ENCODE measurements around the gene L3MBTL1.

The L3MBTL1 gene

DNA sequence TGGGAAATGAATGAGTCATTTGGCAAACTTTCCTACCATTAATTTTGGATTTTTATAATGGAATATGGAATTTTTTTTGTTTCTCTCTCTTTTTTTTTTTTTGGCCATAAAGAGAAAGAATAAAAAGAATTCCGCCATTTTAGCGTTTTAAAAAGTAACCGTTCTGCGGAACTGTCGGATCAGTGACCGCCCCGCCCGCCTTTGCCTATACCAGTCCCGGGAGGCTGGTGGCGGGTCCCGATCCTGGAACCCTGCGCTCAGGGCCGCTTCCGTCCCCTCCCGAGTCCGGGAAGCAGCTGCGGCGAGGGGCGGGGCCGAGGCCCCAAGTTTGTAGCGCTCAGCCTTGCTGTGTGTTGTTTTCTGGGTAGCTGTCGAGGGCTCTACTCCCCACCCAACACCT lies 609 bp downstream of the L3MBTL1 start:
- DNase-seq, result peak; percentile 1

DNA sequence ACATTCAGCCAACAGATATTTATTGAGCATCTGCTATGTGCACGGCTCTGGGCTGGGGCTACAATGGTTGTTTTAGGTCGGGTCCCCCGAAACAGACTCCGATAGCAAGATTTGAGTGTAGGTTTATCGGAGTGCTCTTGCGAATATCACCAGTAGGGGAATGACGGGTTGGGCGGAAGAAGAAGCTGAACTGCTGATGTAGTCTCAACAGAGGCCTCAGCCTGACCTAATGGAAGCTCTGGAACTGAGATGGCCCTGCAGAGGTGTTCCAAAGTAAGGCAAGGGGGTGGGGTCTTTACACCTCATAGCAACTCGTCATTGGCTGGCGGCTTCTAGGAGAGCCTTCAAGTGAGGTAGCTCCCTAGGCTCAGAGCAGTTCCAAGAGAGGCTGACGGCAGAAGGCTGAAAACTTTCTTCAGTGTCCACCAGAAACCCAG lies 1.1 kb downstream of the L3MBTL1 start:
- DNase-seq, result peak; percentile 23

DNA sequence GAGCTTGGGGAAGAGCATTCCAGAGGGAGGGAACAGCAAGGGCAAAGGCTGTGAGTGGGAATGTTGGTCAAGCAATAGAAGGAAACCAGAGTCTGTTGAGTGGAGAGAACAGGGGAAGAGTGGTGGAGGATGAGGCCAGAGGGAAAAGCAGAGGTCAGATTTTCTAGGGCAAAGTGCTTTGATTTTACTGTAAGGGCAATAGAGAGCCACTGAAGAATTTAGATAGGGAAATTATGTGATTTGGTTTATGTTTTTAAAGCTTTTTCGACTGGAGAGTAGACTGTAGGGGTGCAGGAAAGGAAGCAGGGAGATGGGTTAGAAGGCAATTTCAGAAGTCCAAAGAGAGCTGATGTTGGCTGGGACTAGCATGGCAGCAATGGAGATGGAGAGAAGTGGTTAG lies 4.4 kb downstream of the L3MBTL1 start:
- DNase-seq, result no peak

DNA sequence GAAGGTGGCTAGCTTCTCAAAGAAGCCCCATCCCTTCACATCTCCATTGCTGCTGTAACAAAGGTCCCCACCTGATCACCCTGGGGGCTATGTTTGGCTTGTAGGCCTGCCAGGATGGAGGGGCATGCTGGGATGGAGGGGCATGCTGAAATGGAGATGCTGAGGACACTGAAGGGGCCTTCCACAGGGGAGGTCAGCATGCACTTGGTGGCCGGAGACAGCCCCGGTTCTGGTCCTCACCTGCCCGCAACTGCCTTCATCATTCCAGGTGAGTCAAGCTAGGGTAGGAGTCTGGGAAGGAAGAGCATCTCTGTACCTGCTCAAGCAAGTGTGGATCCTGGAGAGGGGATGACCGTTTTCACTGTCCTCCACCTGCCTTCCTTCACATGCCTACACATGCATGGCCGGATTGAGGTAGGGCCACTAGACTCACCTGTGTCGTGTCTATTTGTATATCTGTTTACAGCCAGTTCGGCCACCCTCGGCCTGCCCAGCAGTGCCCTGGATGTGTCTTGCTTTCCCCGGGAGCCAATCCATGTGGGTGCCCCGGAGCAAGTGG lies 6.0 kb downstream of the L3MBTL1 start:
- DNase-seq, result no peak

GRCh38 chr20:43513931-43514647 lies 6.6 kb downstream of the L3MBTL1 start:
- DNase-seq, result peak; percentile 99

- DNase-seq, result peak; percentile 18
Observed at GRCh38 chr20:43514648-43514999, 7.1 kb downstream of the L3MBTL1 start.

- DNase-seq, result peak; percentile 5
Observed at GRCh38 chr20:43515628-43516027, 8.1 kb downstream of the L3MBTL1 start.

- DNase-seq, result peak; percentile 7
Observed at GRCh38 chr20:43516251-43516824, 8.8 kb downstream of the L3MBTL1 start.

DNA sequence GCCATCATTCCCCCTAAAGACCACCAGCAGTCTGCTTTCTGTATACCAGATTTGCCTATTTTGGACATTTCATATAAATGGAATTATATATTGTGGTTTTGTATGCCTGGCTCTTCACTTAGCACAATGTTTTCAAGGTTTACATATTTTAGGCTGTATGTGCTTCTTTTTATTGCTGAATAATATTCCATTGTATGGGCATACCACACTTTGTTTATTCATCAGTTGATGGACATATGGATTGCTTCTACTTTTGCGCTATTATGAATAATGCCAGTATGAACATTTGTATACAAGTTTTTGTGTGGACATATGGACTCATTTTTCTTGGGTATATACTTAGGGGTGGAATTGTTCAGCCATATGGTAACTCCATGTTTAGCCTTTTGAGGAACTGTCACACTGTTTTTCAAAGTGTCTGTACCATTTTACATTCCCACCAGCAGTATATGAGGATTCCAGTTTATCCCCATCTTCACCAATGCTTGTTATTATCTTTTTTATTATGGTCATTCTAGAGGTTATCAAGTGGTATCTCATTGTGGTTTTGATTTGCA lies 12.7 kb downstream of the L3MBTL1 start:
- DNase-seq, result no peak

DNA sequence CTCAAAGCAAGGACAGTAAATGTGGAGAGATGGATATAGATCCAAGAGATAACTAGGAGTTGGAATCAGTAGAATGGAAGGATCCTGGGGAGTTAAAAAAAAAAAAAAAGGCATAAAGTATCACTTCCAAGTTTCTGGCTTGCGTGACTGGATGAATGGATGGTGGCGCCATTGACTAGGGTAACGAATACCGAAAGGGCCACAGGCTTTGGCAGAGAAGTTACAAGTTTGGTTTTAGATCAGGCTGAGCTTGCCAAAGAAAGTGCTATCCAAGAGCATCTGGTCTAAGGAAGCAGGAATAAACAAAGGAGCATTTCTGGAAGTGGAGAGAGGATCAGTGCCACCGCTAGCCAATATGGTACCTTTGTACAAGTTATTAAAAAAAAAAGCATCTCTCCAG lies 17.5 kb downstream of the L3MBTL1 start:
- DNase-seq, result no peak

GRCh38 chr20:43528258-43528875 lies 20.9 kb downstream of the L3MBTL1 start:
- DNase-seq, result no peak

- DNase-seq, result no peak
Observed at GRCh38 chr20:43529051-43529450, 21.6 kb downstream of the L3MBTL1 start.

GRCh38 chr20:43529457-43530153 lies 22.1 kb downstream of the L3MBTL1 start:
- no peak for DNase-seq

GRCh38 chr20:43530321-43531090 lies 23.0 kb downstream of the L3MBTL1 start:
- no peak for DNase-seq

- DNase-seq, result no peak
Observed at GRCh38 chr20:43531091-43531443, 23.6 kb downstream of the L3MBTL1 start.

- DNase-seq, result no peak
Observed at GRCh38 chr20:43532416-43533055, 25.0 kb downstream of the L3MBTL1 start.

GRCh38 chr20:43533060-43533459 lies 25.6 kb downstream of the L3MBTL1 start:
- DNase-seq, result no peak

DNA sequence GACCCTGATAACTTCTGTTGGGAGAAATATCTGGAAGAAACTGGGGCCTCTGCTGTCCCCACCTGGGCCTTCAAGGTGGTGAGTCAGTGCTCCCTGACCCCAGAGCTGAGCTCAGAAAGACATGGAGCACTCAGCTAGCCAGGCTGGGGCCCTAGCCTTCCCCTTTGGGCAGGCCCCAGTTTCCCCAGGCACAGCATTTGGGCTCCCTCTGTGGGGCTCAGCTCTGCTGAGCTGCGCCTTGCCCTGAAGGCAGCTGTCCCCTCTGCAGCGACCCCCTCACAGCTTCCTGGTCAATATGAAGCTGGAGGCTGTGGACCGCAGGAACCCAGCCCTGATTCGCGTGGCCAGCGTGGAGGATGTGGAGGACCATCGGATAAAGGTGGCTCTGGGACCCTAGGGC lies 26.5 kb downstream of the L3MBTL1 start:
- no peak for DNase-seq

DNA sequence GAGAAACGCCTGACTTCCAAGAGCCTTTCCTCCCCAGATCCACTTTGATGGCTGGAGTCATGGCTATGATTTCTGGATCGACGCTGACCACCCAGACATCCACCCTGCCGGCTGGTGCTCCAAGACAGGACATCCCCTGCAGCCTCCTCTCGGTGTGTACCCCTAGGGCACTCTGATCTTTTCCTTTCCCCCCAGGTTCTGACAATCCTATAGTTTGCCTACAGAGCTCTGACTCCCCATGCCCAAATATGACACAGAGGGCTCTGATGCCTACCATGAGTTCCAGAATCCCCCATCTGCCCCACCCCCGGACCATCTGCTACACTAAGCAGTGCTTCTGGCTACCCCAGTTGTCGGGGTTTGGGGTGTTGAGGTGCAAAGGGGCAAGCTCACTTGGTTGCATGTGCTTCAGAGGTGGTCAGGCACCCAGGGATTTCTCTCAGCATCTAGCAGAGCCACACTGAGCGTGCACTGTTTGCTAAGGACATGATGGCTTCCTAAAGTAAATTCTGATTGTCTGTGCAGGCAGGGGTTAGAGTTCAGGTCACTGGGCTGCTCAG lies 27.4 kb downstream of the L3MBTL1 start:
- DNase-seq, result no peak

DNA sequence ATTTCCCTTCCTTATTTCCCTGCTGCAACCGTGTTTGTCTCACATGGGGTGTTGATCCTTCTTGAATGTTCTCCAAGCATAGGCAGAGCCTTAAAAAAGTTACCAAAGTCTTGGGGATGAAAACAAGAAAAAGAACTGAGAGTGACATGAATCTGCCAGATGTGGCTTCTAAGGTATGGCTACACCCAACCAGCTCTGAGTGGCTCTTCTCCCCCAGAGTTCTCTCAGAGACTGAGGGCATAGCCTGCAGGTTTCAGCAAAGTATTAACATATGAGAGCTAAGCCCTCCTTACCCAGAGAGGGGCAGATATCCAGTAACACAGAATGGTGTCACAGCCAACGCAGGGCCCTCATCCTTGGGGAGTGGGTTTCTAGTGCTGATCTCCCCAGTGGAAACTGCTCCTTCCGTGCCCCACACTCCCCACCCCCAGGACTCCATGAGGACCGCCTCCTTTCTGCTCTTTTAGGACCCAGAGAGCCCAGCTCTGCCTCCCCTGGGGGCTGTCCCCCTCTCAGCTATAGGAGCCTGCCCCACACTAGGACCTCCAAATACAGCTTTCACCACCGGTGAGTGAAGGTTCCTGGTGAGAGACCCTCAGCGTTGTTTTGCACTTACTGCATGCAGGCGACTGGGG lies 28.0 kb downstream of the L3MBTL1 start:
- DNase-seq, result no peak
